ENCODE data around the gene HABP4.
A peak's percentile ranks its signal among the peaks of the same experiment; 100 is the strongest.

The HABP4 gene

GRCh38 chr9:96436456-96437126 lies 13.4 kb upstream of the HABP4 start:
- H3K9me3 ChIP-seq (ENCODE audit: control insufficient read depth, insufficient read depth, low read length): no peaks in the 10 kb centered on the region
- no peaks in the 10 kb centered on the region for H3K4me1 ChIP-seq (ENCODE audit: control insufficient read depth, insufficient read depth, low read length)
- H3K27me3 ChIP-seq (ENCODE audit: control insufficient read depth, insufficient read depth, low read length): no peaks in the 10 kb centered on the region
- no peak overlapping the region for H3K4me3 ChIP-seq (ENCODE audit: low read length)
- no peak overlapping the region for H3K27ac ChIP-seq (ENCODE audit: low read length)
- no peak for DNase-seq (ENCODE audit: low read depth, low spot score)
- WGBS (ENCODE audit: insufficient coverage, insufficient read length): no CpG with 5 or more reads among the region's 15 CpGs
- H3K36me3 ChIP-seq (ENCODE audit: control insufficient read depth, insufficient read depth, low read length): no peaks in the 10 kb centered on the region

- Histone ChIP-seq H3K4me3 (ENCODE audit: low read length) (no peak overlapping the region), H3K9me3 (ENCODE audit: control insufficient read depth, insufficient read depth, low read length) (no peaks in the 10 kb centered on the region), H3K36me3 (ENCODE audit: control insufficient read depth, insufficient read depth, low read length) (no peaks in the 10 kb centered on the region), H3K27me3 (ENCODE audit: control insufficient read depth, insufficient read depth, low read length) (no peaks in the 10 kb centered on the region), H3K4me1 (ENCODE audit: control insufficient read depth, insufficient read depth, low read length) (no peaks in the 10 kb centered on the region), H3K27ac (ENCODE audit: low read length) (no peak overlapping the region)
- no CpG with 5 or more reads among the region's 7 CpGs for WGBS (ENCODE audit: insufficient coverage, insufficient read length)
- no peak for DNase-seq (ENCODE audit: low read depth, low spot score)
These were observed 12.5 kb upstream of the HABP4 start for GRCh38 chr9:96437454-96437853.

GRCh38 chr9:96440671-96441199 lies 9.2 kb upstream of the HABP4 start:
- Histone ChIP-seq H3K4me1 (ENCODE audit: control insufficient read depth, insufficient read depth, low read length) (no peaks in the 10 kb centered on the region), H3K36me3 (ENCODE audit: control insufficient read depth, insufficient read depth, low read length) (no peaks in the 10 kb centered on the region), H3K27me3 (ENCODE audit: control insufficient read depth, insufficient read depth, low read length) (no peaks in the 10 kb centered on the region), H3K9me3 (ENCODE audit: control insufficient read depth, insufficient read depth, low read length) (no peaks in the 10 kb centered on the region), H3K4me3 (ENCODE audit: low read length) (no peak overlapping the region), H3K27ac (ENCODE audit: low read length) (no peak overlapping the region)
- no peak for DNase-seq (ENCODE audit: low read depth, low spot score)
- WGBS (ENCODE audit: insufficient coverage, insufficient read length): no CpG with 5 or more reads among the region's 5 CpGs

- DNase-seq (ENCODE audit: low read depth, low spot score): no peak
- no peak overlapping the region for H3K4me3 ChIP-seq (ENCODE audit: low read length)
- no peak overlapping the region for H3K27ac ChIP-seq (ENCODE audit: low read length)
- H3K27me3 ChIP-seq (ENCODE audit: control insufficient read depth, insufficient read depth, low read length): no peaks in the 10 kb centered on the region
- no peaks in the 10 kb centered on the region for H3K9me3 ChIP-seq (ENCODE audit: control insufficient read depth, insufficient read depth, low read length)
- H3K4me1 ChIP-seq (ENCODE audit: control insufficient read depth, insufficient read depth, low read length): no peaks in the 10 kb centered on the region
- H3K36me3 ChIP-seq (ENCODE audit: control insufficient read depth, insufficient read depth, low read length): no peaks in the 10 kb centered on the region
- no CpG with 5 or more reads among the region's 5 CpGs for WGBS (ENCODE audit: insufficient coverage, insufficient read length)
These were observed 8.0 kb upstream of the HABP4 start for GRCh38 chr9:96441798-96442445.

- DNase-seq (ENCODE audit: low read depth, low spot score): no peak
- Histone ChIP-seq H3K36me3 (ENCODE audit: control insufficient read depth, insufficient read depth, low read length) (no peaks in the 10 kb centered on the region), H3K27ac (ENCODE audit: low read length) (no peak overlapping the region)
These were observed 7.5 kb upstream of the HABP4 start for GRCh38 chr9:96442491-96442890.

DNA sequence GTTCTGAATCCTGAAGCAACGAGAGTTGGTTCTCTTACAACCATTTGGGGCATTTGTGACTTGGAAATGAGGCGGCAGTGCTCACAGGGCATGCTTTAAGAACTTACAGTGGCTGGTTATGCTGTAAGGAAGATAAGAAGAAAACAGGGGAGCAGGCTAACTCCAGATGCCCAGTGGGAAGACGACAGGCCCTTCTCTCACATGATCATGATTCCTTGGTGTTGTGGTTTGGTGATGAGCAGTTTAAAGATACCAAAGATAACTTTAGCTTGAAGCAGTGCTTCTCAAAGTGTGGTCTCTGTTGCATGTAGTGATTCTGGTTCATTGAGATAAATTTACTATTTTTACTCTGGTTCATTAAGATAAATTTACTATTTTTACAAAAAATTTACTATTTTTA lies 2.6 kb upstream of the HABP4 start:
- Histone ChIP-seq H3K4me1 (ENCODE audit: control insufficient read depth, insufficient read depth, low read length) (no peaks in the 10 kb centered on the region), H3K4me3 (ENCODE audit: low read length) (no peak overlapping the region), H3K9me3 (ENCODE audit: control insufficient read depth, insufficient read depth, low read length) (no peaks in the 10 kb centered on the region), H3K27me3 (ENCODE audit: control insufficient read depth, insufficient read depth, low read length) (no peaks in the 10 kb centered on the region), H3K36me3 (ENCODE audit: control insufficient read depth, insufficient read depth, low read length) (no peaks in the 10 kb centered on the region), H3K27ac (ENCODE audit: low read length) (no peak overlapping the region)
- no peak for DNase-seq (ENCODE audit: low read depth, low spot score)
- no CpG with 5 or more reads among the region's 3 CpGs for WGBS (ENCODE audit: insufficient coverage, insufficient read length)

More at GRCh38 chr9:96442491-96442890, 7.5 kb upstream of the HABP4 start:
- Histone ChIP-seq H3K27me3 (ENCODE audit: control insufficient read depth, insufficient read depth, low read length) (no peaks in the 10 kb centered on the region), H3K4me1 (ENCODE audit: control insufficient read depth, insufficient read depth, low read length) (no peaks in the 10 kb centered on the region), H3K9me3 (ENCODE audit: control insufficient read depth, insufficient read depth, low read length) (no peaks in the 10 kb centered on the region), H3K4me3 (ENCODE audit: low read length) (no peak overlapping the region)
- no CpG with 5 or more reads among the region's 3 CpGs for WGBS (ENCODE audit: insufficient coverage, insufficient read length)

GRCh38 chr9:96448546-96449170 lies 1.3 kb upstream of the HABP4 start:
- H3K36me3 ChIP-seq (ENCODE audit: control insufficient read depth, insufficient read depth, low read length): no peaks in the 10 kb centered on the region
- no CpG with 5 or more reads among the region's 11 CpGs for WGBS (ENCODE audit: insufficient coverage, insufficient read length)
- H3K27ac ChIP-seq (ENCODE audit: low read length): no peak overlapping the region
- no peaks in the 10 kb centered on the region for H3K27me3 ChIP-seq (ENCODE audit: control insufficient read depth, insufficient read depth, low read length)
- no peak overlapping the region for H3K4me3 ChIP-seq (ENCODE audit: low read length)
- no peaks in the 10 kb centered on the region for H3K4me1 ChIP-seq (ENCODE audit: control insufficient read depth, insufficient read depth, low read length)
- no peak for DNase-seq (ENCODE audit: low read depth, low spot score)
- no peaks in the 10 kb centered on the region for H3K9me3 ChIP-seq (ENCODE audit: control insufficient read depth, insufficient read depth, low read length)

DNA sequence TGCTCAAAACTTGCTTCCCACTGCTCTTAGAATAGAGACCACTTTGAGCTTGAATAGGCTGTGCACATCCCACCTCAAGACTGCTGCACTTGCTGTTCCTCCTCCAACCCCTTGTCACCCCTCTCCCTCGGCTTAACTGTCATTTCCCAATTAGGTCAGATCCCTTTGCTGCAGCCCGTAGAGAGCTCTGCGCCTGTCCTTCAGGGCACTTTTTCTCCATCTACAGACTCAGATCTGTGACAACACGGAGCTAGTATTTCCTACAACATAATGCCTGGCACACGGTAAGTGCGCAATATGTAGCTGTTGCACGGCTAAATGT lies 485 bp upstream of the HABP4 start:
- Histone ChIP-seq H3K9me3 (ENCODE audit: control insufficient read depth, insufficient read depth, low read length) (no peaks in the 10 kb centered on the region), H3K4me1 (ENCODE audit: control insufficient read depth, insufficient read depth, low read length) (no peaks in the 10 kb centered on the region), H3K4me3 (ENCODE audit: low read length) (peak overlapping the region; percentile 50; the same call in 1 of the 2 replicates), H3K27ac (ENCODE audit: low read length) (no peak overlapping the region), H3K27me3 (ENCODE audit: control insufficient read depth, insufficient read depth, low read length) (no peaks in the 10 kb centered on the region), H3K36me3 (ENCODE audit: control insufficient read depth, insufficient read depth, low read length) (no peaks in the 10 kb centered on the region)
- no peak for DNase-seq (ENCODE audit: low read depth, low spot score)
- WGBS (ENCODE audit: insufficient coverage, insufficient read length): no CpG with 5 or more reads among the region's 7 CpGs

GRCh38 chr9:96450613-96451528 lies 902 bp downstream of the HABP4 start:
- peak overlapping the region; percentile 99 for H3K4me3 ChIP-seq (ENCODE audit: low read length)
- no peaks in the 10 kb centered on the region for H3K9me3 ChIP-seq (ENCODE audit: control insufficient read depth, insufficient read depth, low read length)
- H3K4me1 ChIP-seq (ENCODE audit: control insufficient read depth, insufficient read depth, low read length): no peaks in the 10 kb centered on the region
- WGBS (ENCODE audit: insufficient coverage, insufficient read length): no CpG with 5 or more reads among the region's 63 CpGs
- no peak for DNase-seq (ENCODE audit: low read depth, low spot score)
- no peaks in the 10 kb centered on the region for H3K27me3 ChIP-seq (ENCODE audit: control insufficient read depth, insufficient read depth, low read length)
- no peaks in the 10 kb centered on the region for H3K36me3 ChIP-seq (ENCODE audit: control insufficient read depth, insufficient read depth, low read length)
- H3K27ac ChIP-seq (ENCODE audit: low read length): no peak overlapping the region

DNA sequence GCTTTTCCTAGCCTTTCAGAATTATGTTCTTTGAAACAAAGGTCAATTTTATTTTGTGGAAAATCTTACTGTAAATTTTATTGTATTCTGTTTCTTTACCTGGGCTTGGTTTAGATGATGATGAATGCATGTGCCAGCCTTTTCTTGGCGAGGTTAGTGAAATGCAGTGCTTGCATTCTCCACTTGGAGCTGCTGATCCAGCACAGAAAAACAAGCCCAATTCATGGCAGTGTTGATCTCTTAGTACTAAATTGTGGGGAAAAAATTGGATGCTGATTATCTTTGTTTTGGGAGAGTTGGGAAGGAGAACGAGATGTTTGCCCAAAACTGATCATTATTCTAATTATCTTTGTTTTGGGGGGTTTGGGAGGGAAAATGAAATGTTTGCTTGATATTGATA lies 3.7 kb downstream of the HABP4 start:
- Histone ChIP-seq H3K9me3 (ENCODE audit: control insufficient read depth, insufficient read depth, low read length) (no peaks in the 10 kb centered on the region), H3K4me3 (ENCODE audit: low read length) (no peak overlapping the region), H3K4me1 (ENCODE audit: control insufficient read depth, insufficient read depth, low read length) (no peaks in the 10 kb centered on the region), H3K36me3 (ENCODE audit: control insufficient read depth, insufficient read depth, low read length) (no peaks in the 10 kb centered on the region), H3K27ac (ENCODE audit: low read length) (no peak overlapping the region), H3K27me3 (ENCODE audit: control insufficient read depth, insufficient read depth, low read length) (no peaks in the 10 kb centered on the region)
- no CpG with 5 or more reads among the region's 2 CpGs for WGBS (ENCODE audit: insufficient coverage, insufficient read length)
- DNase-seq (ENCODE audit: low read depth, low spot score): no peak

Data from iPS DF 6.9 (cell line).